GM10248 (cell line): ENCODE results near the gene RERE.
"Not testable (repeated sequence)": the region's sequence is repeated elsewhere in the genome, so short reads cannot be mapped to it uniquely, and the experiment has no call there.

Experiments
- CTCF ChIA-PET: fragments of 300-600 bp; sonication (Branson Sonifier 250); formaldehyde crosslinking; extraction: SDS; loops from one replicate; lab custom pipeline; 2021; ENCODE audit warnings: antibody characterized with exemption; lab: Yijun Ruan, JAX
- POLR2A ChIA-PET: fragments of 350-650 bp; sonication (Branson Sonifier 250); formaldehyde crosslinking; extraction: SDS; loops from one replicate; lab custom pipeline; 2020; ENCODE audit warnings: antibody characterized with exemption; lab: Yijun Ruan, JAX
- DNase-seq: peaks from one replicate; pipeline ENCODE4 v3.0.0; 2012; ENCODE audit errors: extremely low spot score
- CTCF ChIP-seq: IDR thresholded peaks from 2 replicates; pipeline ENCODE4 v1.5.1; 2012; ENCODE audit warnings: mild to moderate bottlenecking, low read depth; ENCODE audit errors: extremely low read depth, missing control alignments, control extremely low read depth

RERE gene

GRCh38 chr1:8599646-8600212 is 217.7 kb downstream of the RERE start:
- CTCF ChIA-PET: interaction anchor here (0.6 kb wide), 1 partner anchor 79 kb away, joined by 3 read pairs; no protein-coding TSS in a partner anchor

GRCh38 chr1:8598783-8599182 is 218.7 kb downstream of the RERE start:
- POLR2A ChIA-PET: no interaction called here
- DNase-seq: no peak
- CTCF ChIA-PET: interaction anchor here (0.6 to 1.7 kb wide), 2 partner anchors 14 to 80 kb away, joined by 3 to 4 read pairs; no protein-coding TSS in a partner anchor
- no peak for TF ChIP-seq CTCF

More at GRCh38 chr1:8599646-8600212, 217.7 kb downstream of the RERE start:
- POLR2A ChIA-PET: no interaction called here
- DNase-seq: no peak
- no peak for TF ChIP-seq CTCF

- TF ChIP-seq CTCF: no peak
- ChIA-PET CTCF (interaction anchor here (0.9 to 1.7 kb wide), 2 partner anchors 13 to 105 kb away, joined by 3 to 4 read pairs; no protein-coding TSS in a partner anchor), POLR2A (no interaction called here)
- no peak for DNase-seq
These were observed 219.2 kb downstream of the RERE start for GRCh38 chr1:8598060-8598724.

GRCh38 chr1:8597455-8597854 is 220.0 kb downstream of the RERE start:
- DNase-seq: no peak
- ChIA-PET CTCF (interaction anchor here (0.9 to 1.7 kb wide), 2 partner anchors 12 to 106 kb away, joined by 3 to 4 read pairs; no protein-coding TSS in a partner anchor), POLR2A (no interaction called here)
- no peak for TF ChIP-seq CTCF

GRCh38 chr1:8595941-8596340 is 221.5 kb downstream of the RERE start:
- TF ChIP-seq CTCF: no peak
- peak; percentile 36 for DNase-seq
- CTCF ChIA-PET: interaction anchor here (0.8 to 1.6 kb wide), 8 partner anchors 10 to 130 kb away, joined by 3 to 6 read pairs (median 4); no protein-coding TSS in a partner anchor
- POLR2A ChIA-PET: no interaction called here

- CTCF ChIA-PET: interaction anchor here (1.0 to 1.6 kb wide), 4 partner anchors 11 to 131 kb away, joined by 3 to 4 read pairs (median 4); no protein-coding TSS in a partner anchor
- POLR2A ChIA-PET: no interaction called here
- no peak for TF ChIP-seq CTCF
- DNase-seq: no peak
These were observed 222.1 kb downstream of the RERE start for GRCh38 chr1:8595332-8595731.

- POLR2A ChIA-PET, DNase-seq: not testable (repeated sequence)
- CTCF ChIA-PET: interaction anchor here (1.0 to 1.5 kb wide), 2 partner anchors 8 to 10 kb away, joined by 3 to 4 read pairs; no protein-coding TSS in a partner anchor
These were observed 224.1 kb downstream of the RERE start for GRCh38 chr1:8593292-8593691.
